Heart left ventricle (tissue), 16 donors: ENCODE results near the gene ARMC8. TPM values are rescaled to one million over a fixed set of nuclear protein-coding genes. Genes with fewer than 3 reads are reported as not detected.
"Not testable (repeated sequence)": the region's sequence is repeated elsewhere in the genome, so short reads cannot be mapped to it uniquely, and the experiment has no call there.

Experiments used
- ATAC-seq, 4 donors: fragments of 200-7000 bp; cut with Tn5 transposase; one replicate each; pipeline ENCODE4 v1.9.1; 2020 to 2022; ENCODE audit warnings: moderate library complexity in 4 of 4, mild to moderate bottlenecking in 3 of 4, moderate number of reproducible peaks in 1 of 4
- DNase-seq, 5 donors: peaks; one replicate each; pipeline ENCODE4 v3.0.0-alpha.2; 2020
- H3K27ac ChIP-seq, 12 donors: fragments of 200-600 bp; sonication (generic) in 4 of 12; one replicate each; pipeline versions ENCODE4 v1.5.0 to v1.8.0; 2016 to 2022; ENCODE audit warnings: mild to moderate bottlenecking in 2 of 12
- H3K27me3 ChIP-seq, 9 donors: fragments of 200-600 bp; sonication (generic) in 2 of 9; one replicate each; pipeline versions ENCODE4 v1.5.1 to v1.8.0; 2016 to 2022; ENCODE audit warnings: mild to moderate bottlenecking in 3 of 9
- H3K36me3 ChIP-seq, 9 donors: fragments of 200-600 bp; sonication (generic) in 2 of 9; one replicate each; pipeline versions ENCODE4 v1.5.0 to v1.8.0; 2018 to 2022; ENCODE audit warnings: mild to moderate bottlenecking in 2 of 9
- H3K4me1 ChIP-seq, 12 donors: fragments of 200-600 bp; sonication (generic) in 4 of 12; one replicate each; pipeline versions ENCODE4 v1.5.0 to v1.8.0; 2016 to 2022; ENCODE audit warnings: mild to moderate bottlenecking in 3 of 12
- H3K4me3 ChIP-seq, 12 donors: fragments of 200-600 bp; sonication (generic) in 4 of 12; one replicate each; pipeline versions ENCODE4 v1.5.0 to v1.8.0; 2017 to 2022; ENCODE audit warnings: mild to moderate bottlenecking in 9 of 12, moderate library complexity in 4 of 12
- H3K9me3 ChIP-seq, 12 donors: fragments of 200-600 bp; sonication (generic) in 4 of 12; one replicate each; pipeline versions ENCODE4 v1.5.0 to v1.8.0; 2016 to 2022; ENCODE audit warnings: mild to moderate bottlenecking in 1 of 12
- POLR2A ChIP-seq, 2 donors: fragments of 450-650 bp; IDR thresholded peaks; one replicate each; pipeline ENCODE4 v1.6.1; 2017; ENCODE audit warnings: antibody characterized with exemption in 2 of 2, mild to moderate bottlenecking in 2 of 2, moderate library complexity in 2 of 2
- whole genome bisulfite sequencing, 4 donors: extraction: QIAGEN DNeasy Blood & Tissue Kit in 2 of 4; methylation state at CpG; one replicate each; pipeline versions ENCODE4 v1.1.5 to v1.1.7; 2013 to 2018; 5-methylcytosine and 5-hydroxymethylcytosine counted together
- intact Hi-C, 10 donors: fragments of 100-400 bp; cut with DNase I; formaldehyde crosslinking; loops; one replicate each; pipeline versions ENCODE4 v1.11.1 to v1.14.2; 2022
- polyA plus RNA-seq, 2 donors: library from polyadenylated mRNA; stranded (reverse); fragments of 200-250 nt; gene quantifications; one replicate each; pipeline ENCODE4 v1.2.3, GENCODE V29; 2013
- total RNA-seq, 9 donors: library from RNA; depleted of rRNA in 2 of 9; stranded (reverse); fragments of >200 nt in 2 of 9; fragmentation: NEBNext Ultra II Directional in 3 of 9; extraction: Animal tissue kit (Norgen Biotek cat#: 25700) in 3 of 9; gene quantifications; one replicate each; pipeline versions ENCODE4 v1.1.0 to v1.2.4, GENCODE V29; 2016 to 2023
- TF ChIP-seq, protein P1 (sequence below), 12 donors: fragments of 200-600 bp; sonication (generic) in 4 of 12; IDR thresholded peaks; one replicate each; pipeline versions ENCODE4 v1.5.0 to v1.8.0; 2018 to 2022; ENCODE audit warnings: antibody characterized with exemption in 12 of 12, mild to moderate bottlenecking in 5 of 12
- donor health status: ischemic (EF 13 %, LVEDD 7.1; RV severe dilation, severe dysfunction).
- donor health status: healthy with polysubstance abuse.
- donor health status: DM: no; HTN: yes; CAD: no.
- donor health status: DM: no; HTN: no; CAD: no.
- donor health status: ischemic (EF 25% LVEDD 6.9; RV normal size, moderate dysfunction).
- donor health status: ischemic (EF 25% LVEDD 5.7; RV mildly dilated, moderate dysfunction).
- donor health status: healthy.
- donor health status: DM: yes; HTN: yes; CAD: no.
- donor health status: ischemic (EF 35%, LVEDD 5.7; RV mildly dilated, moderate dysfunction).
- donor health status: nonischemic (EF 11% LVEDD 7.7; RV severe dilation, severe dysfunction).
- donor health status: DM: yes; HTN: yes; CAD: no.
- donor health status: PGD.
- donor health status: ischemic (EF 29% LVEDD 5.4; RV normal size, mild dysfunction).
- donor health status: nonischemic (EF 23%, LVEDD 6.1; RV moderate dilation, normal function).

The ARMC8 gene
- total and polyA plus RNA-seq, 11 donors, result 10.1 to 42.9 (median 33.3) TPM

DNA sequence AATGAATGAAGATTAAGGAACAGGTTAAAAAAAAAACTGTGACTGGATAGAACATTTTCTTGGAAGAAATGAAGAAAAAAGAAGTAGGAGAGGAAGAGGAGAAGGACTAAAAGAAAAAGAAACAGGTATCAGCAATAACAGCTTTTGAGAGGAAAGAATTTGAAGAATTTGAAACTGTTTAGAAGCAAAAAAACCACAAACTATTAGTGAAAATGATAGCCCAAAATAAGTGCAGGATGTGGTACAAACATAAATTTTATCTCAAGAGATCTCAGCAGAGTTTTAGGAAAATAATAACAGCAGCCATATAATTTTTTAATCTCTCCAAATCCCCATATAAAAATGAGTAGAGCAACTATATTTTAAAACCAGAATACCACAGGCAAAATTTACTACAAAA lies 46.2 kb upstream of the ARMC8 start:
- Histone ChIP-seq H3K9me3 (peaks cover 0 to 13% (median 2%) of the 10 kb centered on the region in 12 donors), H3K27ac (no peak overlapping the region), H3K4me1 (peaks cover 0 to 26% (median 0%) of the 10 kb centered on the region in 12 donors), H3K4me3 (no peak overlapping the region), H3K36me3 (no peaks in the 10 kb centered on the region), H3K27me3 (no peaks in the 10 kb centered on the region)
- DNase-seq (no peak), ATAC-seq (no peak)
- intact Hi-C loops, result no loop called here
- TF ChIP-seq POLR2A (IDR thresholded peaks at IDR 0.05), result no peak
- TF ChIP-seq, protein P1, sequence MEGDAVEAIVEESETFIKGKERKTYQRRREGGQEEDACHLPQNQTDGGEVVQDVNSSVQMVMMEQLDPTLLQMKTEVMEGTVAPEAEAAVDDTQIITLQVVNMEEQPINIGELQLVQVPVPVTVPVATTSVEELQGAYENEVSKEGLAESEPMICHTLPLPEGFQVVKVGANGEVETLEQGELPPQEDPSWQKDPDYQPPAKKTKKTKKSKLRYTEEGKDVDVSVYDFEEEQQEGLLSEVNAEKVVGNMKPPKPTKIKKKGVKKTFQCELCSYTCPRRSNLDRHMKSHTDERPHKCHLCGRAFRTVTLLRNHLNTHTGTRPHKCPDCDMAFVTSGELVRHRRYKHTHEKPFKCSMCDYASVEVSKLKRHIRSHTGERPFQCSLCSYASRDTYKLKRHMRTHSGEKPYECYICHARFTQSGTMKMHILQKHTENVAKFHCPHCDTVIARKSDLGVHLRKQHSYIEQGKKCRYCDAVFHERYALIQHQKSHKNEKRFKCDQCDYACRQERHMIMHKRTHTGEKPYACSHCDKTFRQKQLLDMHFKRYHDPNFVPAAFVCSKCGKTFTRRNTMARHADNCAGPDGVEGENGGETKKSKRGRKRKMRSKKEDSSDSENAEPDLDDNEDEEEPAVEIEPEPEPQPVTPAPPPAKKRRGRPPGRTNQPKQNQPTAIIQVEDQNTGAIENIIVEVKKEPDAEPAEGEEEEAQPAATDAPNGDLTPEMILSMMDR (IDR thresholded peaks at IDR 0.05), result no peak

DNA sequence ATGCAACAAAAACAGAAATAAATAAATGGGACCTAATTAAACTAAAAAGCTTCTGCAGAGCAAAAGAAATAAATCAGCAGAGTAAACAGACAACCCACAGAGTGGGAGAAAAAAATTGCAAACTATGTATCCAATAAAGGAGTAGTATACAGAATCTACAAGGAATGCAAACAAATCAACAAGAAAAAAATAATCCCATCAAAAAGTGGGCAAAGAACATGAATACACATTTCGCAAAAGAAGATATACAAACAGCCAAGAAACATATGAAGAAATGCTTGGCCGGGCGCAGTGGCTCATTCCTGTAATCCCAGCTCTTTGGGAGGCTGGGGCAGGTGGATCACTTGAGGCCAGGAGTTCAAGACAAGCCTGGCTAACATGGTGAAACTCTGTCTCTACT lies 44.9 kb upstream of the ARMC8 start:
- DNase-seq, ATAC-seq, H3K27ac ChIP-seq, H3K27me3 ChIP-seq, H3K36me3 ChIP-seq, intact Hi-C loops, H3K4me3 ChIP-seq: not testable (repeated sequence)
- H3K9me3 ChIP-seq, result peaks cover 0 to 13% (median 2%) of the 10 kb centered on the region in 12 donors
- peaks cover 0 to 17% (median 0%) of the 10 kb centered on the region in 12 donors for H3K4me1 ChIP-seq
- WGBS, 4 donors, result 92 to 97% (median 95%) methylated on average over 3 of the region's 3 CpGs

DNA sequence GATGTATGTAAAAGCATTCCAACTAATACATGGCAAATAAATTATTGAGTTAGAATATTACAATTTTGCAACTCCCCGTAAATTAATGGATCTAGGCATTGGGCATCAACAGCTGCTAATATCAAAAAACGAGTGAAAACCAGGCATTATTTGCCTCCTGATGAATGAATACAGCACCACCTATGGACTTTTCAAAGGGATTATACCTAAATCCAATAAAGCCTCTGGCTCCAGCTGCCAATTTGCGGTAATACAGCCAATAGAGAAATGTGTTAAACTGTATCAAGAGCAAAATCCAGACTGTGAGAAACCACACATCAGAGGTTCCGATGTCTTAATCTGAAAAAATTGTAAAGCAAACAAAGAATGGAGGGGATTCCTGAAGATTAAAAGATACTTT lies 38.6 kb upstream of the ARMC8 start:
- Histone ChIP-seq H3K27ac (no peak overlapping the region), H3K36me3 (no peaks in the 10 kb centered on the region), H3K9me3 (peaks cover 0 to 10% (median 4%) of the 10 kb centered on the region in 12 donors), H3K27me3 (no peaks in the 10 kb centered on the region), H3K4me3 (no peak overlapping the region), H3K4me1 (no peaks in the 10 kb centered on the region)
- no peak for TF ChIP-seq POLR2A (IDR thresholded peaks at IDR 0.05)
- TF ChIP-seq, protein P1 (IDR thresholded peaks at IDR 0.05), result no peak
- ATAC-seq, result no peak
- DNase-seq, result no peak
- 72 to 75% (median 74%) methylated on average over 4 of the region's 4 CpGs for WGBS, 4 donors
- intact Hi-C loops, result no loop called here

DNA sequence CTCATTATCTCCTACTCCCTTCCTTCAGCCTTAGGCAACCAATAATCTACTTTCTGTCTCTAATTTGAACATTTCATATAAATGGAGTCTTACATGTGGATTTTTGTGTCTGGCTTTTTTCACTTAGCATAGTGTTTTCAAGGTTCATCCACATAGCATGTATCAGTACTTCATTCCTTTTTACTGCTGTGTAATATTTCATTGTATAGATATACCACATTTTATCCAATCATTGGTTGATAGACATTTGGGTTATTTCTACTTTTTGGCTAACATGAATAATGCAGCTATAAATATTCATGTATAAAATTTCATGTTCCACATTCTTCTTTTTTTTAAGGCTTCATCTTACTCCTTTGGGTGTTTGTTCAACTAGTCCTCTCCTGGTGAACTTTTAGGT lies 32.6 kb upstream of the ARMC8 start:
- intact Hi-C loops, result no loop called here
- H3K27ac ChIP-seq, result no peak overlapping the region
- no peak overlapping the region for H3K4me3 ChIP-seq
- DNase-seq (no peak), ATAC-seq (no peak)
- no peak for TF ChIP-seq POLR2A (IDR thresholded peaks at IDR 0.05)
- TF ChIP-seq, protein P1 (IDR thresholded peaks at IDR 0.05), result no peak
- H3K9me3 ChIP-seq, result peaks cover 0 to 14% (median 0%) of the 10 kb centered on the region in 12 donors
- no peaks in the 10 kb centered on the region for H3K4me1 ChIP-seq
- H3K36me3 ChIP-seq, result no peaks in the 10 kb centered on the region
- H3K27me3 ChIP-seq, result no peaks in the 10 kb centered on the region

DNA sequence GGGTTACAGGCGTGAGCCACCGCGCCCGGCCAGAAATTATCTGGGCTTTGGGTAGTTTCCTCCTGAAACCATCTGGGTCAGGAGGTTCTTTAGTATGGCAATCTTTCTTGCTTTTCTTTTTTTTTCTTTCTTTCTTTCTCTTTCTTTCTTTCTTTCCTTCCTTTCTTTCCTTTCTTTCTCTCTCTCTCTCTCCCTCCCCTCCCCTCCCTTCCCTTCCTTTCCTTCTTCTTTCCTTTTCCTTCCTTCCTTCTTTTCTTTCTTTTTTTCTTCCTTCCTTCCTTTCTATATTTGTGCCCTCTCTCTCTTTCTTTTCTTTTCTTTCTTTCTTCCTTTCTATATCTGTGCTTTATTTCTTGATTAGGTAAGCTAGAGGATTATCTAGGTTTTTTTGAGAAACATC lies 29.4 kb upstream of the ARMC8 start:
- Histone ChIP-seq H3K4me3 (no peak overlapping the region), H3K36me3 (peaks cover 0 to 28% (median 24%) of the 10 kb centered on the region in 9 donors), H3K4me1 (no peaks in the 10 kb centered on the region), H3K9me3 (peaks cover 0 to 14% (median 0%) of the 10 kb centered on the region in 12 donors), H3K27ac (no peak overlapping the region), H3K27me3 (no peaks in the 10 kb centered on the region)
- ATAC-seq (no peak), DNase-seq (no peak)
- intact Hi-C loops, result no loop called here
- no peak for TF ChIP-seq POLR2A (IDR thresholded peaks at IDR 0.05)
- TF ChIP-seq, protein P1 (IDR thresholded peaks at IDR 0.05), result no peak
- 91 to 100% (median 94%) methylated on average over 4 of the region's 4 CpGs for WGBS, 4 donors
